H1 (cell line): ENCODE results near the gene PIK3R3. TPM values are rescaled to one million over a fixed set of nuclear protein-coding genes. Genes with fewer than 3 reads are reported as not detected.
A peak's percentile ranks its signal among the peaks of the same experiment; 100 is the strongest.

Source experiments
- ASH2L ChIP-seq: fragments of 200-600, 300-600 bp; sonication (generic); IDR thresholded peaks from one replicate; pipeline ENCODE4 v1.7.1; 2017; ENCODE audit warnings: low read length
- ATF2 ChIP-seq: IDR thresholded peaks from 2 replicates; pipeline ENCODE4 v1.6.1; 2012; ENCODE audit warnings: low read length, inconsistent platforms
- ATF3 ChIP-seq: IDR thresholded peaks from 2 replicates; pipeline ENCODE4 v1.6.1; 2011; ENCODE audit warnings: low read depth, mild to moderate bottlenecking, low read length; ENCODE audit not compliant: insufficient read depth
- BACH1 ChIP-seq: IDR thresholded peaks from 2 replicates; pipeline ENCODE4 v1.6.1; 2012; ENCODE audit warnings: low read length, improper control_type of control experiment
- BRCA1 ChIP-seq: IDR thresholded peaks from 2 replicates; pipeline ENCODE4 v1.6.1; 2012; ENCODE audit warnings: low read depth, low read length, improper control_type of control experiment
- CBX8 ChIP-seq: fragments of 300-800, 300-1000 bp; sonication (generic); IDR thresholded peaks from 2 replicates; pipeline ENCODE4 v1.7.1; 2016; ENCODE audit warnings: low read depth, low read length, borderline replicate concordance
- CEBPB ChIP-seq: IDR thresholded peaks from 2 replicates; pipeline ENCODE4 v1.6.1; 2012; ENCODE audit warnings: low read depth, low read length
- EGR1 ChIP-seq: IDR thresholded peaks from 2 replicates; pipeline ENCODE4 v1.6.1; 2011; ENCODE audit warnings: low read depth, low read length, borderline replicate concordance
- EP300 ChIP-seq, 2 experiments: IDR thresholded peaks; 1 replicate in 1 of 2; 2 replicates in 1 of 2; pipeline ENCODE4 v1.6.1; 2011 to 2012; ENCODE audit warnings: low read depth in 2 of 2, low read length in 2 of 2, mild to moderate bottlenecking in 2 of 2, borderline replicate concordance in 1 of 2, inconsistent platforms in 1 of 2, moderate library complexity in 1 of 2
- HDAC2 ChIP-seq, 2 experiments: fragments of 300-600 bp in 1 of 2; sonication (generic) in 1 of 2; IDR thresholded peaks; 2 replicates each; pipeline ENCODE4 v1.6.1; 2011 to 2012; ENCODE audit warnings: low read depth in 2 of 2, low read length in 2 of 2, mild to moderate bottlenecking in 2 of 2, moderate library complexity in 2 of 2, borderline replicate concordance in 1 of 2, inconsistent platforms in 1 of 2
- KDM4A ChIP-seq: IDR thresholded peaks from one replicate; pipeline ENCODE4 v1.7.1; 2012; ENCODE audit warnings: low read depth, mild to moderate bottlenecking, moderate library complexity, low read length, inconsistent platforms; ENCODE audit not compliant: severe bottlenecking
- NANOG ChIP-seq: IDR thresholded peaks from 2 replicates; pipeline ENCODE4 v1.6.1; 2011; ENCODE audit warnings: low read length, low read depth, mild to moderate bottlenecking, inconsistent platforms; ENCODE audit not compliant: insufficient read depth, poor library complexity, severe bottlenecking
- PHF8 ChIP-seq: fragments of 200-600 bp; sonication (generic); conservative IDR thresholded peaks from 2 replicates; pipeline ENCODE4 v1.7.1; 2012; ENCODE audit warnings: low read depth, mild to moderate bottlenecking, inconsistent platforms, low read length, moderate library complexity
- POLR2A ChIP-seq, 2 experiments: IDR thresholded peaks; 1 replicate in 1 of 2; 2 replicates in 1 of 2; pipeline ENCODE4 v1.6.1; 2011; ENCODE audit warnings: low read depth in 2 of 2, low read length in 2 of 2, mild to moderate bottlenecking in 2 of 2; ENCODE audit errors: control extremely low read depth in 1 of 2
- RNF2 ChIP-seq: fragments of 200-900, 300-1000 bp; sonication (generic); IDR thresholded peaks from 2 replicates; pipeline ENCODE4 v1.7.1; 2016; ENCODE audit warnings: borderline replicate concordance, low read depth, mild to moderate bottlenecking, antibody characterized with exemption, low read length; ENCODE audit not compliant: poor library complexity, severe bottlenecking; ENCODE audit errors: missing control alignments
- RXRA ChIP-seq: IDR thresholded peaks from 2 replicates; pipeline ENCODE4 v1.6.1; 2011; ENCODE audit warnings: low read depth, mild to moderate bottlenecking, low read length, moderate library complexity; ENCODE audit not compliant: insufficient read depth
- SP2 ChIP-seq: IDR thresholded peaks from 2 replicates; pipeline ENCODE4 v1.6.1; 2012; ENCODE audit warnings: mild to moderate bottlenecking, low read length, inconsistent platforms
- SUZ12 ChIP-seq: fragments of 200-600 bp; sonication (generic); IDR thresholded peaks from 2 replicates; pipeline ENCODE4 v1.6.1; 2012; ENCODE audit warnings: mild to moderate bottlenecking, inconsistent platforms, low read length, moderate library complexity, mixed read lengths
- USF2 ChIP-seq: IDR thresholded peaks from 2 replicates; pipeline ENCODE4 v1.6.1; 2011; ENCODE audit warnings: low read length, improper control_type of control experiment
- YY1 ChIP-seq: IDR thresholded peaks from 2 replicates; pipeline ENCODE4 v1.6.1; 2011; ENCODE audit warnings: low read depth, mild to moderate bottlenecking, low read length
- polyA plus RNA-seq, 7 experiments: library from polyadenylated mRNA; depleted of rRNA in 3 of 7; stranded (reverse) in 5 of 7; unstranded in 2 of 7; fragments of >200 nt in 5 of 7; fragments of 200-250 nt in 2 of 7; gene quantifications; 1 replicate in 5 of 7; 2 replicates in 1 of 7; 4 replicates in 1 of 7; pipeline versions ENCODE4 v1.2.1 to v1.2.3, GENCODE V29; 2011 to 2013; ENCODE audit warnings: missing spikeins in 2 of 7, mixed read lengths in 2 of 7
- total RNA-seq: library from RNA; stranded (reverse); fragmentation: NEBNext Ultra II Directional; extraction: Animal tissue kit (Norgen Biotek cat#: 25700); gene quantifications from 2 replicates; pipeline ENCODE4 v1.2.1, GENCODE V29; 2021

PIK3R3 gene
- total and polyA plus RNA-seq, 2 of the 8 experiments (the other 6 are each of a cell fraction or from before 2014, with no cell fraction given): 5.3 to 13.6 TPM

- TF ChIP-seq PHF8 (peak; percentile 56; the same call in 1 of the 2 replicates), ASH2L (peak; percentile 73), BRCA1 (no peak), CBX8 (no peak), POLR2A (IDR thresholded peaks at IDR 0.05; ENCODE audit: control extremely low read depth in 1 of 2, low read depth in 2 of 2, low read length in 2 of 2) (no peak), ATF2 (no peak), SP2 (no peak), EGR1 (no peak), RXRA (no peak), YY1 (no peak), CEBPB (no peak), HDAC2 (IDR thresholded peaks at IDR 0.05; ENCODE audit: borderline replicate concordance in 1 of 2, low read depth in 2 of 2, low read length in 2 of 2) (no peak), EP300 (IDR thresholded peaks at IDR 0.05; ENCODE audit: borderline replicate concordance in 1 of 2, low read depth in 2 of 2, low read length in 2 of 2) (no peak), BACH1 (no peak), KDM4A (peak; percentile 69), SUZ12 (no peak), NANOG (no peak), ATF3 (no peak), RNF2 (no peak), USF2 (no peak)
Observed at GRCh38 chr1:46131712-46132528, 509 bp downstream of the PIK3R3 start (continued).
